ENCODE measurements around the gene ADGRA3. TPM values are rescaled to one million over a fixed set of nuclear protein-coding genes. Genes with fewer than 3 reads are reported as not detected.

The ADGRA3 gene
- polyA plus RNA-seq, 1 experiment, result 10.6 TPM

DNA sequence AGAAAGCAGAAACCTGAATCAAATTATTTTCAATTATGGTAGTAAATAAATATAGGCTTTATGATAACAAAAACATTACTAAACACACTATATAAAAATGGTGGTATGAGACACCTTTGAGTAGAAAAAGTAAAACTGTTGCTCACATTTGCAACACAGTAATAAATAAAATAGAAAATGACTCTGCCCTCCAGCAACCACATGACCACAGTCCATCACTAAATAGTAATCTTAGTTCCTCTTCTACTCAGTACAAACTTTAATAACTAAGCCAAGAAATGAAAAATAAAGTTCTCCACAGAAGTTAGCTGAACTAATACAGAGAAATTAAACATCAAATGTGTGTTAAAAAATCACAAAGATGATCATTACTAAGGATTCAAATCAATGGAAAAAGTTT is 108.5 kb downstream of the ADGRA3 start:
- Histone ChIP-seq H3K27me3 (ENCODE audit: control insufficient read depth, insufficient read depth, low read length) (no peaks in the 10 kb centered on the region), H3K36me3 (ENCODE audit: control insufficient read depth, insufficient read depth, low read length) (no peaks in the 10 kb centered on the region; the same call in 1 of the 2 replicates), H3K4me3 (ENCODE audit: low read depth, low read length) (no peak overlapping the region)
- TF ChIP-seq, protein P1, sequence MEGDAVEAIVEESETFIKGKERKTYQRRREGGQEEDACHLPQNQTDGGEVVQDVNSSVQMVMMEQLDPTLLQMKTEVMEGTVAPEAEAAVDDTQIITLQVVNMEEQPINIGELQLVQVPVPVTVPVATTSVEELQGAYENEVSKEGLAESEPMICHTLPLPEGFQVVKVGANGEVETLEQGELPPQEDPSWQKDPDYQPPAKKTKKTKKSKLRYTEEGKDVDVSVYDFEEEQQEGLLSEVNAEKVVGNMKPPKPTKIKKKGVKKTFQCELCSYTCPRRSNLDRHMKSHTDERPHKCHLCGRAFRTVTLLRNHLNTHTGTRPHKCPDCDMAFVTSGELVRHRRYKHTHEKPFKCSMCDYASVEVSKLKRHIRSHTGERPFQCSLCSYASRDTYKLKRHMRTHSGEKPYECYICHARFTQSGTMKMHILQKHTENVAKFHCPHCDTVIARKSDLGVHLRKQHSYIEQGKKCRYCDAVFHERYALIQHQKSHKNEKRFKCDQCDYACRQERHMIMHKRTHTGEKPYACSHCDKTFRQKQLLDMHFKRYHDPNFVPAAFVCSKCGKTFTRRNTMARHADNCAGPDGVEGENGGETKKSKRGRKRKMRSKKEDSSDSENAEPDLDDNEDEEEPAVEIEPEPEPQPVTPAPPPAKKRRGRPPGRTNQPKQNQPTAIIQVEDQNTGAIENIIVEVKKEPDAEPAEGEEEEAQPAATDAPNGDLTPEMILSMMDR (IDR thresholded peaks at IDR 0.05; ENCODE audit: insufficient read depth, low read depth, low read length), result no peak
- ChIA-PET POLR2A (no interaction called here), CTCF (interaction anchor here (1.9 to 5.1 kb wide), 2 partner anchors 17 to 199 kb away, joined by 6 to 33 read pairs; no protein-coding TSS in a partner anchor)
- no peak for DNase-seq (ENCODE audit: low read depth)

DNA sequence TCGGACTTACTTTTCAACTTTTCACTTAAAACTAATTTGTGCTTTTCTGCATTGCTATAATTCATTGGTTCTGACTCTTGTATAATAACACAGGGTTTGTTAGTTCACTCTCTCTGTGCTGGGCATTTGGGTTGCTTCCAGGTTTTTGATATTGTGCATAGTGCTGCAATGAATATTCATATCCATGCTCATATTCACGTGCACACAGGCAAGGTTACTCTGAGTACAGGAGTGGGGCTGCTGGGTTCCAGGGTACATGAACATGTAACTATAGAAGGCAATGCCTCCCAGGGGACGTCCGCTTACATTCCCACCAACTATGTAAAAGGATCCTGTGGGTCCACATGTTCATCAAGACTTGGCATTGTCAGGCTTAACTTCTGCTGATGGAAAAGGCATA is 117.2 kb downstream of the ADGRA3 start:
- POLR2A ChIA-PET, result no interaction called here
- TF ChIP-seq, protein P1 (IDR thresholded peaks at IDR 0.05; ENCODE audit: insufficient read depth, low read depth, low read length), result no peak
- CTCF ChIA-PET, result no interaction called here
- H3K36me3 ChIP-seq (ENCODE audit: control insufficient read depth, insufficient read depth, low read length), result no peaks in the 10 kb centered on the region
- H3K4me3 ChIP-seq (ENCODE audit: low read depth, low read length), result no peak overlapping the region
- no peaks in the 10 kb centered on the region for H3K27me3 ChIP-seq (ENCODE audit: control insufficient read depth, insufficient read depth, low read length)
- no peak for DNase-seq (ENCODE audit: low read depth)

DNA sequence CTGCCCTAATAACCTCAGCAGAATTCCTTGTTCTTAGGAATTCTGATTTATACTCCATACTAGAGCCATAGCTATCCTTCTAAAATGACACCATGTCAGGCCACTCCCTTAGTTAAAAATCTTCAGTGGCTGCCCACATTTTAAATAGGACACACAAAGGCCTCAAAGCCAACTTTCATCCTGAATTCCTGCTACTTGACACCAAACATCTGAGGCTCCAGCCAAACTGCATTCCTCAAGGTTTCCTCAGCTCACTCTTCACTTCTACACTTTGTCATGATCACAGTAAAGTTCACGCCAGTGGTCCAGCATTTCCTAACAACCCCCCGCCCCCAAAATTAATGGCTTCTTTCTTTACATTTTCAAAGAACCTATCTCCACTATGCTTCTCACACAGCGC is 124.3 kb downstream of the ADGRA3 start:
- ChIA-PET POLR2A (interaction anchor here (0.6 kb wide), 1 partner anchor 93 kb away, joined by 3 read pairs; no protein-coding TSS in a partner anchor), CTCF (interaction anchor here (0.6 to 7.8 kb wide), 5 partner anchors 12 to 612 kb away, joined by 3 to 272 read pairs (median 4); no protein-coding TSS in a partner anchor)
- TF ChIP-seq, protein P1 (IDR thresholded peaks at IDR 0.05; ENCODE audit: insufficient read depth, low read depth, low read length), result no peak

DNA sequence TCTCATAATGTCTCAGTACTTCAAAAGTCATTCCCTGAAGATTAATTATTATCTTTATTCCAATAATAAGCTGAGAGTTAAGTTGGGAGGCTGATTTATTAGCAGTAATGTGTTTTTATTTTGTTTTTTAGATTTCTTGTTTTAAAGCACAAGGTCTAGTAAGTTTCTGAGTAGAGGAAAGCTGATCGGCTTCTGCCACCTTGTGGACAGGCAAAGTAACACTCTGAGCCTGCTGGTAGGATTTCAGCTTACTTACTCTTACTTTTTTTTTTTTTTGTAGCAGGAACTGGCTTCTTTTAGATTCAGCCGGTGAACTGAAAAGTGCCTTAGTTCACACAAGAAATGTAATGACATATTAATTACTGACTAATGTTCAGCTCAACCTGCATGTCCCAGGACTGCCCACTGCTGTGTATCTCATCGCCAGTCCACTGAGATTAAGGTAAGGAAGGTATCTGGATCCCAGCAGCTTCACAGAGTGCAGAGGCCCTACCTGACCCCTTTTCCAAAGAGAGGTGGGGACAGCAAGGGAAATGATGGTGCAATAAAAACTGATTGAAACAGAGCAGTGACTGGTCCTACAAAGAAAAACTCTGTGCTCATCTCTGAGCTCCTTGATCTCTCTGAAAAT is 126.5 kb downstream of the ADGRA3 start:
- DNase-seq (ENCODE audit: low read depth), result peak; percentile 33
- POLR2A ChIA-PET, result interaction anchor here (0.9 kb wide), 1 partner anchor 600 kb away, joined by 5 read pairs; no protein-coding TSS in a partner anchor

More for the DNA sequence above, 124.3 kb downstream of the ADGRA3 start:
- Histone ChIP-seq H3K36me3 (ENCODE audit: control insufficient read depth, insufficient read depth, low read length) (no peaks in the 10 kb centered on the region), H3K4me3 (ENCODE audit: low read depth, low read length) (no peak overlapping the region), H3K27me3 (ENCODE audit: control insufficient read depth, insufficient read depth, low read length) (no peaks in the 10 kb centered on the region)
- DNase-seq (ENCODE audit: low read depth), result no peak

DNA sequence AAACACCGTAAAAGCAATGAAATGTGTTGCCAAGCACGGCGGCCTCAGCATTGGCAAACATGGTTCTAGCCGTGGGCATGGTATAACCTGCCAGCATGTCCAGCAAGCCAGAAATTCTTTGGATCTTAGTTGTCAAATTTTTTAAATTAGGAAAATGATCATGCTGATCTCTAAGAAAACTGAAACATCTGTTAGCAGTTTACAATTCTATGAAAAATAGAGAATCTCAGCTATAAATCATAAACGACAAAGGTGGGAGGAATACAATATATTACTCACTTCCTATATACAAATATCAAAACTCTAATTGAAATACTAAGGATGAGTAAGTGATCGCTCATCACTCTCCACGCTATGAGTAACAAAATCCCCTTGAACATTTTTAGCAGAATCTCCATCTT is 130.3 kb downstream of the ADGRA3 start:
- TF ChIP-seq, protein P1 (IDR thresholded peaks at IDR 0.05; ENCODE audit: insufficient read depth, low read depth, low read length), result no peak
- peak; percentile 28 for DNase-seq (ENCODE audit: low read depth)
- H3K4me3 ChIP-seq (ENCODE audit: low read depth, low read length), result no peak overlapping the region
- POLR2A ChIA-PET, result no interaction called here
- CTCF ChIA-PET, result interaction anchor here (7.8 kb wide), 1 partner anchor 596 kb away, joined by 272 read pairs; no protein-coding TSS in a partner anchor
- no peaks in the 10 kb centered on the region for H3K27me3 ChIP-seq (ENCODE audit: control insufficient read depth, insufficient read depth, low read length)
- H3K36me3 ChIP-seq (ENCODE audit: control insufficient read depth, insufficient read depth, low read length), result no peaks in the 10 kb centered on the region

More for the DNA sequence above, 126.5 kb downstream of the ADGRA3 start:
- Histone ChIP-seq H3K27me3 (ENCODE audit: control insufficient read depth, insufficient read depth, low read length) (no peaks in the 10 kb centered on the region), H3K4me3 (ENCODE audit: low read depth, low read length) (no peak overlapping the region), H3K36me3 (ENCODE audit: control insufficient read depth, insufficient read depth, low read length) (no peaks in the 10 kb centered on the region)
- TF ChIP-seq, protein P1 (IDR thresholded peaks at IDR 0.05; ENCODE audit: insufficient read depth, low read depth, low read length), result peak; percentile 85
- CTCF ChIA-PET, result interaction anchor here (0.6 to 7.8 kb wide), 33 partner anchors 9 to 876 kb away, joined by 3 to 272 read pairs (median 4); partner anchors contain the start of gene GBA3

Measured in BJ (cell line).